Hypothalamus (tissue), 51 donors: ENCODE results near the gene NUP210.
"Not testable (repeated sequence)": the region's sequence is repeated elsewhere in the genome, so short reads cannot be mapped to it uniquely, and the experiment has no call there.

Experiments
- DNase-seq, 51 donors: peaks; one replicate each; lab custom pipeline; 2025; lab: John Stamatoyannopoulos, UW

The NUP210 gene

DNA sequence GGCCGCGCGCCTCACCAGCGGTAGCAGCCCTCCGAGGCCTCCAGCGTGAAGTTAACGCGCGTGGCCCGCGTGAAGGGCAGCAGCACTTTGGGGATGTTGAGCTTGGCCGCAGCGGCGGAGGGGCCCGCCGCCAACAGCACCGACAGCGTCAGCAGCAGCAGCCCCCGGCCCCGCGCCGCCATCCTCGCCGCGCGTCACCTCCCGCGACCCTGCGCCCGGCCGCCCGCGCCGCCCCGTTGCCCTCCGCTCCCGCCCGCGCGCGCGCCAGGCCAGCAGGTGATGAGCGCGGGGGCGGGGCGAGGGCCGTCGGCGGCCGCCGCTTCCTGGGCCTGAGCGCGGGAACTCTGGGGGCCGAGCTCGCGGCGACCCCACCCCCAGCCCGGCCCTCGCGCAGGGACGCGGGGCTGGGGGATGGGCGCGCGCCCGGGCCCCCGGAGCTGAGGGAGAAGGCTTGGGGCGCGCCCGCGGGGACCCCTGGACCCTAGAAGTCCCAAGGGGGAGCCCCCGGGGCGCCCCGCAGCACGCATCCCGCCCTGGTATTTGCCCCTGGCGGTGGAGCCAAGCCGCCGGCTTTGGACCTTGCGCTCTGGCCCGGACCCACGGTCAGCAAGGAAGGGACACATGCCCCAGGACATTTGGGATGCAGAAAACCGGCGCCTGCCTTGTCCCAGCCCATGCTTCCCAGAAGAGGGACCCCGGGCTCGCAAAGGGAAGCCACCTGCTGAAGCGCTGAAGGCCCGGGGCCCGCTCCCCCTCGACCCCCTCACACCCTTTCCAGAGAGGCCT is at the start of gene NUP210:
Gene NUP210, minus strand, starts transcription at position 278 of the 786 bp plus-strand sequence. Its CDS starts 96 bp downstream, at position 182.
- peak in 23 of 51 donors; percentile 12 to 72 (median 45) for DNase-seq

GRCh38 chr3:13466781-13467180 is 46.7 kb upstream of the NUP210 start:
- no peak for DNase-seq

DNA sequence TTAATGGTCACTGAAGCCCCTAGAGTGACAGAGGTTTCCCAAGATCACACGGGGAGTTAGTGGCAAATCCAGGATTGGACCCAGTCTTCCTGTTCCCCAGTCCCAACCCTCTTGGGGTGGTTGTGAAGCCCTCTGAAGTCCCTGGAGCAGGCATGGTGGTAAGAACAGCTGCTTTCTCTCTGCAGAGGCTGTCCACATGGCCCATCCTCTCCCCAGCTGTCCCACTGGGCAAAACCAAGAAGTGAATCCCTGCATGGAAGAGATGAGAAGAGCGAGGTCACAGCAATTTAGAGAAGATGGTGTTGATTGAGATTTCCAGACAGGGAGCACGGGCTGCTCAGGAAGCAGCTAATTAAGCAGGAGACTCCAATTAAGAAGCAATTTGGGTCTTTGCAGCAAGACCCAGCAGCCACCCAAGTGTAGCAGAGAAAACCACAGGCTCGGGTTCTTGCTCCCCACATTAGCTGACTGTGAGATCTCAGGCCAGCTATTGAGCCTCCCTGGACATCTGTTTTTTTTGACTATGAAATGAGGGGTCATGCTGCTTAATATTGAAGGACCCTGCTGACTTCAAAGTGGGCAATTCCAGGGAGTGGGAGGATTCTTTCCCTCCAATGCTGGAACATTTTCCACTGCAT is 45.2 kb upstream of the NUP210 start:
- no peak for DNase-seq

DNA sequence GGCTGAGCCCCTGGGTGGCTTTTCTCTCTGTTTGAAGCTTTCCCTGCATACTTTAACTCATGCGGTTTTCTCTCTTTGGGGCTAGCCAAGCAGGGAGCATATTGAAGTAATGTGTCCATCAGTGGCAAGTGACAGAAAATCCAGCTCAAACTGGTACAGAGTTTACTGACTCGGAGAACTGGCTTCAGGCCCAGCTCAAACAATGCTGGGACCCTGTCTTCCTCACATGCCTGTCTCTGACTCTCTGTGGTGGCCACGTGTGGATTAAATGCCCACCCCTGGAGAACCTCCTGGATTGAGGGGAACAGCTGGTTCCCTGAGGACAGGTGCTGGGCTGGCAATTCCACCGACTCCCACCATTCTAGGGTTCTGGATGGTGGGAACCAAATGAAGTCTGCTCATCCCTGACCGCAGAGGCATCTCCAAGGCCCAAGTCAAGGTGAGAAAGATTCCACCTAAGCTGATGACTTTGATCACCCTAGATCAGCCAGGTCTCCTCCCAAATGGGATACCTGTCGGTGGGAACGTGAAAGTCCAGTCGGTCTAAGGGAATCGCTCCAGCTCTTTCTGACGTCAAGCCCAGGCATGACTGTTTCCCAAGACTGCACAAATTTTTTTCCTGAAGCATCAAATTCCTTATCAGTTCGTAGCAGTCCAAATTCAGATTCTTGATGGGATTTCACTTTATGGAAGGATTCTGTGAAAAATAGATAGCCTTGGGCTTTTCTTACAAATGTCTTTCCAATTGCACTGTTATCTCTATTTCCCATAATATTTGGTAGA is 43.7 kb upstream of the NUP210 start:
- peak in 15 of 51 donors; percentile 6 to 53 (median 30) for DNase-seq

DNA sequence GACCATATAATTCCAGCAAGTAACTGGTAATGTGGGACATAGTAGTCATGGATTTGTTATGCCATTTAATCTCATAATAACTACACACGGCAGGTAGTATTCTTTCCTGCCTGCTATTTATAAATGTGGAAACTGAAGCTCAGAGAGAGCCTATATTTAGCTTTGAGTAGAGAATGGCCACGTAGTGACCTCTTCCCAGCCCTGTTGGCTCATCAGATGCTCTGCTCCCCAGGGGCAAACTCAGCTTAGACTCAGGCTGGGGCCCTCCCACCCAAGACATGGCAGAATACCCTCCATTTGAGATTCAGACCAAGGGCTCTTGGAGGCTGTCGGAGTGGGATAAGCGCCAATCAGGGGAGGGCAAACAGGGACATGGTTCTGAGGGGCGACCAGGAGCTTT is 42.7 kb upstream of the NUP210 start:
- DNase-seq, result no peak

DNA sequence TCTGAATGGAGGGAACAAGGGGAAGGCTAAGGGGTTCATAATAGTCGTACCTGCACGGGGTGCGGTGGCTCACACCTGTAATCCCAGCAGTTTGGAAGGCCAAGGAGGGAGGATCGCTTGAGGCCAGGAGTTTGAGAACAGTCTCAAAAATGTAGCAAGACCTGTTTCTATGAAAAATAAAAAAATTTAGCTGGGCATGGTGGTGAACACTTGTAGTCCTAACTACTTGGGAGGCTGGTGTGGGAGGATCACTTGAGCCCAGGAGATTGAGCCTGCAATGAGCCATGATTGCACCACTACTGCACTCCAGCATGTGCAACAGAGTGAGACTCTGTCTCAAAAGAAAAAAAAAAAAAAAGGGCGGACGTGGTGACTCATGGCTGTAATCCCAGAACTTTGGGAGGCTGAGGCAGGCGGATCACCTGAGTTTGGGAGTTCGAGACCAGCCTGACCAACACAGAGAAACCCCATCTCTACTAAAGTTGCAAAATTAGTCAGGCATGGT is 42.1 kb upstream of the NUP210 start:
- DNase-seq, result no peak

- DNase-seq, result peak in 6 of 51 donors; percentile 12 to 44 (median 24)
These were observed 41.3 kb upstream of the NUP210 start for GRCh38 chr3:13461169-13462124.

GRCh38 chr3:13460341-13460736 is 40.2 kb upstream of the NUP210 start:
- no peak for DNase-seq

GRCh38 chr3:13459605-13460340 is 39.7 kb upstream of the NUP210 start:
- no peak for DNase-seq

DNA sequence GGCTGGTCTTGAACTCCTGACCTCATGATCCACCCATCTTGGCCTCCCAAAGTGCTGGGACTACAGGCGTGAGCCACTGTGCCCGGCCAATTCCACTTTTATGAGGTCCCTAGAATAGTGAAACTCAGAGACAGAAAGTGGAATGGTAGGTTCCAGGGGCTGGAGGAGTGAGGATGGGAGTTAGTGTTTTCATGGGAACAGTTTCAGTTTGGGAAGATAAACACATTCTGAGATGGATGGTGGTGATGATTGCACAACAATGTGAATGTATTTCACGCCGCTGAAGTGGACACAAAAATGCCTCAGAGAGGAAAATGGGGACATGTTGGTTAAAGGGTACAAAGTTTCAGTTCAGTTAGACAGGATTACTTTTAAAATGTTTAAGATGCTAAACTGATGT is 37.5 kb upstream of the NUP210 start:
- DNase-seq, result no peak

GRCh38 chr3:13455644-13456043 is 35.5 kb upstream of the NUP210 start:
- DNase-seq, result no peak

DNA sequence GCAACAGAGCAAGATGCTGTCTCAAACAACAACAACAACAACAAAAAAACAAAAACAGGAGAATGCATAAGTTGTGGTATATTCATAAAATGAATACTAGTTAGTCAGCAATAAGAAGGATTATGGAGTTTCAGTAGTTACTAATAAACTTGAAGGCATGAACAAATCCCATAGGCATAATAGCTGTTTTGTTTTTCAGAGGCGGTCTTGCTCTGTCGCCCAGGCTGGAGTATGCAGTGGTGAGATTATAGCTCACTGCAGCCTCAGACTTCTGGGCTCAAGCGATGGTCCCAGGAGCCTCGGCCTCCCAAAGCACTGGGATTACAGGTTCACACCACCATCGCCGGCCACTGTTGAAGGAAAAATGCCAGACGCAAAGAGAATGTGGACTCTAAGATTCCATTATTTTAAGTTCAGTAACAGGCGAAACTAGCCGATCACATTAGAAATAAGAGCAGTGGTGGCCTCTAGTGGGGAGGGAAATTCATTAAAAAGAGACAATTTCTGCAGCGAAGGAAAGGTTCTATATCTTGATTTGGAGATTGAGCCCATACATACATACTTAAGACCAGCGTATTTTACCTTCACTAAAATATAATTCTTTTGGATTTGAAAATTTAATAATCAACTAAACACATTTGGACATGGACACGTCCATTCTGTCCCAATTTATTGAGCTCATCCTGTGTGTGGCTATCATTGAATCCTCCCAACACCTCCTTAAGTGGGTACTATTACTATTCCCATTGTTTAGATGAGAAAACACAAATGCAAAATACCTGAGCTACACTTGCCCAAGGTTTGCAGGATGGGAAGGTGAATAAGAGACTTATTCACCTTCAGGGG is 32.6 kb upstream of the NUP210 start:
- DNase-seq, result peak in 32 of 51 donors; percentile 9 to 80 (median 30)

DNA sequence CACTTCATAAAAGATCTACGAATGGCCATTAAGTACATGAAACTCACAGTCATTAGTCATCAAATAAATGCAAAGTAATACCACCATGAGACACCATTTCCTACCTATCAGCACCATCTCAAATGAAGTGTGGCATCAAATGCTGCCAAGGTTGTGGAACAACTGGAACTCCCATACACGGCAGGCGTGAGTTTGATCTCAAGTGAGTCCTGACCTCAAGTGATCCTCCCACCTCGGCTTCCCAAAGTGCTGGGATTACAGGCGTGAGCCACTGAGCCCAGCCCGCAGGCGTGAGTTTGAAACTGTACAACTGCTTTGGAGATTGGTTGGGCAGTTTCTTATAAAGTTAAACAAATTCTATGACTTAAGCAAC is 31.2 kb upstream of the NUP210 start:
- DNase-seq, result peak in 1 of 51 donors; percentile 64

GRCh38 chr3:13442882-13443281 is 22.8 kb upstream of the NUP210 start:
- DNase-seq, result not testable (repeated sequence)

- DNase-seq, result peak in 1 of 51 donors; percentile 17
These were observed 20.2 kb upstream of the NUP210 start for GRCh38 chr3:13440204-13440817.

GRCh38 chr3:13436213-13436612 is 16.1 kb upstream of the NUP210 start:
- not testable (repeated sequence) for DNase-seq

DNA sequence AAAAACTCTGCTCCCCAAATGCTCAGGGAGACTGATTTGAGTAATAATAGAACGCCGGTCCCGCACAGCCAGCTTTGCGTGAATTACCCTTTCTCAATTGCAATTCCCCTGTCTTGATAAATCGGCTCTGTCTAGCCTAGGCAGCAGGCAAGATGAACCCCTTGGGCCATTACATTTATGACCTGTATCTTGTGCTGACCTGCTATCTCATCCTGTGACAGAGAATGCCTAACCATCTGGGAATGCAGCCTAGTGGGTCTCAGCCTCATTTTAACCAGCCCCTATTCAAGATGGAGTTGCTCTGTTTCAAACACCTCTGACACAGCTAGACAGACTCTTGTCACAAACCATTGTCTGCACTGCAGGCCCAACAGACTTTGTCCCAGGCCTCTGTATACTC is 13.8 kb upstream of the NUP210 start:
- DNase-seq, result no peak

- no peak for DNase-seq
These were observed 12.0 kb upstream of the NUP210 start for GRCh38 chr3:13432093-13432492.
